HepG2 (cell line): ENCODE results near the gene FKBP10. TPM values are rescaled to one million over a fixed set of nuclear protein-coding genes. Genes with fewer than 3 reads are reported as not detected.
A peak's percentile ranks its signal among the peaks of the same experiment; 100 is the strongest.

Experiments
- ASH2L ChIP-seq: fragments of 300-600, 200-600 bp; sonication (generic); IDR thresholded peaks from 2 replicates; pipeline ENCODE4 v1.7.0; 2017; ENCODE audit warnings: low read depth, mild to moderate bottlenecking, moderate library complexity, mixed read lengths, low read length; ENCODE audit not compliant: insufficient read length
- ATAD3A ChIP-seq: sonication (generic); formaldehyde crosslinking; IDR thresholded peaks from 2 replicates; pipeline ENCODE4 v1.4.0; 2020; ENCODE audit warnings: missing genetic modification reagents
- HDAC2 ChIP-seq: sonication (generic); formaldehyde crosslinking; IDR thresholded peaks from 2 replicates; pipeline ENCODE4 v1.4.0; 2020; ENCODE audit warnings: missing genetic modification reagents
- HOXD1 ChIP-seq: sonication (generic); formaldehyde crosslinking; IDR thresholded peaks from 2 replicates; pipeline ENCODE4 v1.5.0; 2020; ENCODE audit warnings: missing genetic modification reagents
- NFRKB ChIP-seq: fragments of 450-650 bp; IDR thresholded peaks from 2 replicates; pipeline ENCODE4 v1.6.1; 2017
- PAX8 ChIP-seq: sonication (generic); formaldehyde crosslinking; IDR thresholded peaks from 2 replicates; pipeline ENCODE4 v1.8.0; 2022; ENCODE audit warnings: mild to moderate bottlenecking, missing genetic modification reagents, borderline replicate concordance
- SATB2 ChIP-seq: sonication (generic); formaldehyde crosslinking; IDR thresholded peaks from 2 replicates; pipeline ENCODE4 v1.5.0; 2020; ENCODE audit warnings: missing genetic modification reagents
- SNAPC5 ChIP-seq: sonication (generic); formaldehyde crosslinking; IDR thresholded peaks from 2 replicates; pipeline ENCODE4 v1.8.1; 2023; ENCODE audit warnings: mild to moderate bottlenecking, missing genetic modification reagents, borderline replicate concordance
- SOX13 ChIP-seq, 3 experiments: fragments of 450-650 bp in 1 of 3; sonication (generic) in 1 of 3; formaldehyde crosslinking in 1 of 3; IDR thresholded peaks in 2 of 3; conservative IDR thresholded peaks in 1 of 3; 2 replicates each; pipeline versions ENCODE4 v1.5.0 to v1.6.1; 2016 to 2020; ENCODE audit warnings: antibody characterized with exemption in 1 of 3, mild to moderate bottlenecking in 1 of 3, missing compliant biosample characterization in 1 of 3, missing genetic modification reagents in 1 of 3, moderate library complexity in 1 of 3
- TBX2 ChIP-seq: sonication (generic); formaldehyde crosslinking; IDR thresholded peaks from 2 replicates; pipeline ENCODE4 v1.5.0; 2020; ENCODE audit warnings: missing genetic modification reagents, mild to moderate bottlenecking, borderline replicate concordance
- TCF7 ChIP-seq: sonication (generic); IDR thresholded peaks from 2 replicates; pipeline ENCODE4 v1.6.1; 2016; ENCODE audit warnings: antibody characterized with exemption, low read depth
- ZBTB40 ChIP-seq, 2 experiments: fragments of 450-650 bp in 1 of 2; sonication (generic) in 1 of 2; formaldehyde crosslinking in 1 of 2; IDR thresholded peaks; 2 replicates each; pipeline versions ENCODE4 v1.6.1 to v1.8.0; 2016 to 2022; ENCODE audit warnings: antibody characterized with exemption in 1 of 2, mild to moderate bottlenecking in 1 of 2, missing genetic modification reagents in 1 of 2
- ZNF17 ChIP-seq: sonication (generic); formaldehyde crosslinking; IDR thresholded peaks from 2 replicates; pipeline ENCODE4 v1.5.0; 2020; ENCODE audit warnings: mild to moderate bottlenecking, missing genetic modification reagents
- ZNF205 ChIP-seq: IDR thresholded peaks from 2 replicates; pipeline ENCODE4 v1.6.1; 2018; ENCODE audit warnings: missing biosample characterization, missing genetic modification reagents
- ZNF598 ChIP-seq: sonication (generic); formaldehyde crosslinking; IDR thresholded peaks from 2 replicates; pipeline ENCODE4 v1.5.1; 2020; ENCODE audit warnings: mild to moderate bottlenecking, missing genetic modification reagents, borderline replicate concordance
- polyA plus RNA-seq, 8 experiments: library from polyadenylated mRNA; depleted of rRNA in 3 of 8; stranded (reverse) in 7 of 8; unstranded in 1 of 8; fragments of >200 nt; fragmentation: Illumina TruSeq in 4 of 8; extraction: Trizol in 4 of 8; gene quantifications; 2 replicates each; pipeline versions ENCODE4 v1.2.1 to v1.2.3, GENCODE V29; 2011 to 2016; ENCODE audit warnings: low read depth in 4 of 8, missing spikeins in 1 of 8, mixed read lengths in 1 of 8; ENCODE audit not compliant: insufficient read depth in 1 of 8
- total RNA-seq, 5 experiments: library from RNA; depleted of rRNA; stranded (reverse); fragments of >200 nt; fragmentation: Illumina TruSeq; extraction: Trizol; gene quantifications; 2 replicates each; pipeline ENCODE4 v1.2.3, GENCODE V29; 2016; ENCODE audit warnings: low read depth in 1 of 5
- TF ChIP-seq, protein P1 (sequence below): sonication (generic); formaldehyde crosslinking; IDR thresholded peaks from 2 replicates; pipeline ENCODE4 v1.5.0; 2020; ENCODE audit warnings: missing genetic modification reagents
- TF ChIP-seq, protein P2 (sequence below): sonication (generic); formaldehyde crosslinking; IDR thresholded peaks from 2 replicates; pipeline ENCODE4 v1.8.0; 2022; ENCODE audit warnings: missing genetic modification reagents, mild to moderate bottlenecking, borderline replicate concordance

Gene FKBP10
- total and polyA plus RNA-seq, 2 of the 13 experiments (the other 11 are each of a cell fraction or from before 2014, with no cell fraction given) = 149 to 573 TPM

GRCh38 chr17:41786227-41787020 lies 26.4 kb upstream of the FKBP10 start, which contains the start of gene JUP (continued):
- TF ChIP-seq SOX13 (IDR thresholded peaks at IDR 0.05) = 0 out of 2 replicates have a peak, but pooled peaks have one; percentile 24
- TF ChIP-seq SOX13 (CRISPR knock-in tag; conservative IDR thresholded peaks at IDR 0.05 in 1 of 2, IDR thresholded peaks at IDR 0.05 in 1 of 2) = no peak; a peak in 1 of 4 replicates
- TF ChIP-seq, protein P1, sequence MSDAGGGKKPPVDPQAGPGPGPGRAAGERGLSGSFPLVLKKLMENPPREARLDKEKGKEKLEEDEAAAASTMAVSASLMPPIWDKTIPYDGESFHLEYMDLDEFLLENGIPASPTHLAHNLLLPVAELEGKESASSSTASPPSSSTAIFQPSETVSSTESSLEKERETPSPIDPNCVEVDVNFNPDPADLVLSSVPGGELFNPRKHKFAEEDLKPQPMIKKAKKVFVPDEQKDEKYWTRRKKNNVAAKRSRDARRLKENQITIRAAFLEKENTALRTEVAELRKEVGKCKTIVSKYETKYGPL (CRISPR knock-in tag) = no peak
- TF ChIP-seq HOXD1 (CRISPR knock-in tag) = peak; percentile 90
- no peak for TF ChIP-seq SNAPC5 (CRISPR knock-in tag)
- 0 out of 2 replicates have a peak, but pooled peaks have one; percentile 35 for TF ChIP-seq ZNF205 (CRISPR knock-in tag)
- TF ChIP-seq PAX8 = no peak
- TF ChIP-seq NFRKB = no peak
- peak; percentile 78; the same call in 1 of the 2 replicates for TF ChIP-seq ZNF598 (CRISPR knock-in tag)
- TF ChIP-seq, protein P2, sequence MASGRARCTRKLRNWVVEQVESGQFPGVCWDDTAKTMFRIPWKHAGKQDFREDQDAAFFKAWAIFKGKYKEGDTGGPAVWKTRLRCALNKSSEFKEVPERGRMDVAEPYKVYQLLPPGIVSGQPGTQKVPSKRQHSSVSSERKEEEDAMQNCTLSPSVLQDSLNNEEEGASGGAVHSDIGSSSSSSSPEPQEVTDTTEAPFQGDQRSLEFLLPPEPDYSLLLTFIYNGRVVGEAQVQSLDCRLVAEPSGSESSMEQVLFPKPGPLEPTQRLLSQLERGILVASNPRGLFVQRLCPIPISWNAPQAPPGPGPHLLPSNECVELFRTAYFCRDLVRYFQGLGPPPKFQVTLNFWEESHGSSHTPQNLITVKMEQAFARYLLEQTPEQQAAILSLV (CRISPR knock-in tag) = no peak
- peak; percentile 72 for TF ChIP-seq ASH2L
- no peak for TF ChIP-seq ATAD3A (CRISPR knock-in tag)
- no peak for TF ChIP-seq HDAC2 (CRISPR knock-in tag)
- TF ChIP-seq ZNF17 = no peak
- TF ChIP-seq TBX2 (CRISPR knock-in tag) = peak; percentile 44; the same call in 1 of the 2 replicates
- 0 out of 2 replicates have a peak, but pooled peaks have one; percentile 11 for TF ChIP-seq SATB2
- no peak for TF ChIP-seq ZBTB40 (IDR thresholded peaks at IDR 0.05)
- TF ChIP-seq ZBTB40 (CRISPR knock-in tag; IDR thresholded peaks at IDR 0.05) = 0 out of 2 replicates have a peak, but pooled peaks have one; percentile 30
- TF ChIP-seq TCF7 = no peak
